ENCODE data around the gene GATA5.

Gene GATA5

GRCh38 chr20:62473717-62474603 is 1.8 kb downstream of the GATA5 start:
- ATAC-seq (no peak), DNase-seq (ENCODE audit: low spot score in 2 of 2) (no peak)
- Mint-ChIP-seq H3K4me1 (peaks cover 9% of the 10 kb centered on the region), H3K27ac (no peak overlapping the region), H3K9me3 (no peaks in the 10 kb centered on the region), H3K36me3 (no peaks in the 10 kb centered on the region), H3K4me3 (no peak overlapping the region)

- no peak overlapping the region for H3K4me3 Mint-ChIP-seq
- peaks cover 8% of the 10 kb centered on the region for H3K4me1 Mint-ChIP-seq
- DNase-seq (ENCODE audit: low spot score in 2 of 2) (no peak), ATAC-seq (no peak)
- H3K36me3 Mint-ChIP-seq, result no peaks in the 10 kb centered on the region
- no peak overlapping the region for H3K27ac Mint-ChIP-seq
- no peaks in the 10 kb centered on the region for H3K9me3 Mint-ChIP-seq
Observed at GRCh38 chr20:62472941-62473585, 2.7 kb downstream of the GATA5 start.

GRCh38 chr20:62472138-62472940 is 3.5 kb downstream of the GATA5 start:
- no peak overlapping the region for H3K4me3 Mint-ChIP-seq
- H3K4me1 Mint-ChIP-seq, result peaks cover 8% of the 10 kb centered on the region
- H3K36me3 Mint-ChIP-seq, result no peaks in the 10 kb centered on the region
- ATAC-seq (no peak), DNase-seq (ENCODE audit: low spot score in 2 of 2) (no peak)
- no peaks in the 10 kb centered on the region for H3K9me3 Mint-ChIP-seq
- H3K27ac Mint-ChIP-seq, result no peak overlapping the region

GRCh38 chr20:62470459-62470858 is 5.3 kb downstream of the GATA5 start:
- Mint-ChIP-seq H3K4me1 (no peaks in the 10 kb centered on the region), H3K36me3 (no peaks in the 10 kb centered on the region), H3K4me3 (no peak overlapping the region), H3K27ac (no peak overlapping the region), H3K9me3 (no peaks in the 10 kb centered on the region)
- ATAC-seq, result no peak
- DNase-seq (ENCODE audit: low spot score in 2 of 2), result no peak

- no peak for DNase-seq (ENCODE audit: low spot score in 2 of 2)
- Mint-ChIP-seq H3K4me1 (no peaks in the 10 kb centered on the region), H3K27ac (no peak overlapping the region), H3K4me3 (no peak overlapping the region), H3K36me3 (no peaks in the 10 kb centered on the region), H3K9me3 (no peaks in the 10 kb centered on the region)
- no peak for ATAC-seq
Observed at GRCh38 chr20:62470001-62470400, 5.8 kb downstream of the GATA5 start.

- no peaks in the 10 kb centered on the region for H3K4me1 Mint-ChIP-seq
- H3K27ac Mint-ChIP-seq, result no peak overlapping the region
- H3K4me3 Mint-ChIP-seq, result no peak overlapping the region
- H3K9me3 Mint-ChIP-seq, result no peaks in the 10 kb centered on the region
- DNase-seq (ENCODE audit: low spot score in 2 of 2), result no peak
- no peak for ATAC-seq
- no peaks in the 10 kb centered on the region for H3K36me3 Mint-ChIP-seq
Observed at GRCh38 chr20:62469352-62469751, 6.4 kb downstream of the GATA5 start.

- Mint-ChIP-seq H3K36me3 (no peaks in the 10 kb centered on the region), H3K4me3 (no peak overlapping the region), H3K27ac (no peak overlapping the region), H3K4me1 (no peaks in the 10 kb centered on the region), H3K9me3 (no peaks in the 10 kb centered on the region)
- no peak for ATAC-seq
- no peak for DNase-seq (ENCODE audit: low spot score in 2 of 2)
Observed at GRCh38 chr20:62466806-62467537, 8.8 kb downstream of the GATA5 start.

GRCh38 chr20:62466072-62466760 is 9.6 kb downstream of the GATA5 start:
- DNase-seq (ENCODE audit: low spot score in 2 of 2) (no peak), ATAC-seq (no peak)
- H3K9me3 Mint-ChIP-seq, result no peaks in the 10 kb centered on the region
- no peak overlapping the region for H3K4me3 Mint-ChIP-seq
- H3K27ac Mint-ChIP-seq, result no peak overlapping the region
- H3K4me1 Mint-ChIP-seq, result no peaks in the 10 kb centered on the region
- no peaks in the 10 kb centered on the region for H3K36me3 Mint-ChIP-seq

GRCh38 chr20:62464990-62465389 is 10.8 kb downstream of the GATA5 start:
- H3K4me1 Mint-ChIP-seq, result no peaks in the 10 kb centered on the region
- no peaks in the 10 kb centered on the region for H3K36me3 Mint-ChIP-seq
- H3K9me3 Mint-ChIP-seq, result no peaks in the 10 kb centered on the region
- no peak overlapping the region for H3K4me3 Mint-ChIP-seq
- no peak overlapping the region for H3K27ac Mint-ChIP-seq
- DNase-seq (ENCODE audit: low spot score in 2 of 2) (no peak), ATAC-seq (no peak)

GRCh38 chr20:62464425-62464770 is 11.4 kb downstream of the GATA5 start:
- Mint-ChIP-seq H3K27ac (no peak overlapping the region), H3K36me3 (no peaks in the 10 kb centered on the region), H3K4me3 (no peak overlapping the region), H3K4me1 (no peaks in the 10 kb centered on the region), H3K9me3 (no peaks in the 10 kb centered on the region)
- no peak for DNase-seq (ENCODE audit: low spot score in 2 of 2)
- ATAC-seq, result no peak

GRCh38 chr20:62463651-62464424 is 12.0 kb downstream of the GATA5 start:
- Mint-ChIP-seq H3K36me3 (no peaks in the 10 kb centered on the region), H3K27ac (no peak overlapping the region), H3K9me3 (no peaks in the 10 kb centered on the region), H3K4me1 (no peaks in the 10 kb centered on the region), H3K4me3 (no peak overlapping the region)
- DNase-seq (ENCODE audit: low spot score in 2 of 2), result no peak
- ATAC-seq, result no peak

GRCh38 chr20:62462976-62463592 is 12.7 kb downstream of the GATA5 start:
- no peaks in the 10 kb centered on the region for H3K9me3 Mint-ChIP-seq
- H3K36me3 Mint-ChIP-seq, result no peaks in the 10 kb centered on the region
- ATAC-seq (no peak), DNase-seq (ENCODE audit: low spot score in 2 of 2) (no peak)
- no peaks in the 10 kb centered on the region for H3K4me1 Mint-ChIP-seq
- H3K4me3 Mint-ChIP-seq, result no peak overlapping the region
- H3K27ac Mint-ChIP-seq, result no peak overlapping the region

GRCh38 chr20:62461834-62462233 is 14.0 kb downstream of the GATA5 start:
- Mint-ChIP-seq H3K36me3 (no peaks in the 10 kb centered on the region), H3K27ac (no peak overlapping the region), H3K4me1 (no peaks in the 10 kb centered on the region), H3K9me3 (no peaks in the 10 kb centered on the region), H3K4me3 (no peak overlapping the region)
- no peak for DNase-seq (ENCODE audit: low spot score in 2 of 2)
- no peak for ATAC-seq

- ATAC-seq (no peak), DNase-seq (ENCODE audit: low spot score in 2 of 2) (no peak)
- no peaks in the 10 kb centered on the region for H3K9me3 Mint-ChIP-seq
- H3K36me3 Mint-ChIP-seq, result no peaks in the 10 kb centered on the region
- no peak overlapping the region for H3K4me3 Mint-ChIP-seq
- no peaks in the 10 kb centered on the region for H3K4me1 Mint-ChIP-seq
- H3K27ac Mint-ChIP-seq, result no peak overlapping the region
Observed at GRCh38 chr20:62461157-62461556, 14.6 kb downstream of the GATA5 start.
